Inflammatory macrophage treated with lipopolysaccharide for 4 hours (primary cell): ENCODE measurements around the gene PLEKHF1.
A peak's percentile ranks its signal among the peaks of the same experiment; 100 is the strongest.
"Not testable (repeated sequence)": the region's sequence is repeated elsewhere in the genome, so short reads cannot be mapped to it uniquely, and the experiment has no call there.

Source experiments
- DNase-seq: peaks from one replicate; pipeline ENCODE4 v3.0.0-alpha.2; 2020

Gene PLEKHF1

DNA sequence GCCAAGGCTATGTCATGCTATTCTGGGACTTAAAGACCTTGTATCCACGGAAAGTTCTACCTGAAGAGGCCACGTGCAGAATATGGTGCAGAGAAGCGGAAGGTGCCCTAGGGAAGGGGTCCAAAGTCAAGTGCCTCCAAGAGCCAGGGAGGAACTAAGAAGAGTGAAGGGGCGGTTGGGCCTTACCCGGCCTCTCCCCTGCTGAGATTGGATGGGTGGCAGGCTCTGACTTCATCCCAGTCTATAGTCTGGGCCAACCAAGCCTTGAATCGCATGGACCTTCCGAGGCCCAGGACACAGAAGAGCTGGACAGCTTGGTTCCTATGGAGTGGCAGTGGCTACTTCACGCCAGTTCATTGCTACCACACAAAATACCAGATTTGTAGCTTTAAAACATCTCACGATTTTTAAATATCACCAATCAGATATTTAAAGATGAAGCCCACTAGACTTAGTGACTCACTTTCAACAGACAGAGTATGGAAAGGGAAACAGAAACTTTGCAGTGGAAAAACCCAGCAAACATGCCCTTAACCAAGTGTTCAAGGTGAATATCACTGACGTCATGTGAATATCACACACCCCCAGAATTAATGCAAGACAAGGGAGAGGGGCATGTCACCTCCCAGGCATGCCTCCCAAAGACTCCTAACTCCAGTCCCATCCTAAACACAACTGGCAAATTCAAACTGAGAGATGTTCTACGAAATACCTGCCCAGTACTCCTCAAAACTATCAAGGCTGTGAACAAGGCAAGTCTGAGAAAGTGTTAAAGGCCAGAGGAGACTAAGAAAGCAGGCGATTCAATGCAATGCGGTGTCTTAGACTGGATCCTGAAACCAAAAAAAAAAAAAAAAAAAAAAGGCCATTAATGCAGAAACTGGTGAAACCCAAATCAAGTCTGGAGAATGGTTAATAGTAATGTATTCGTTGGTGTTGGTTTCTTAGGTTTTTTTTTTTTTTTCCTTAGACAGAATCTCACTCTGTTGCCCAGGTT lies 39.6 kb downstream of the PLEKHF1 start:
- peak; percentile 22 for DNase-seq

DNA sequence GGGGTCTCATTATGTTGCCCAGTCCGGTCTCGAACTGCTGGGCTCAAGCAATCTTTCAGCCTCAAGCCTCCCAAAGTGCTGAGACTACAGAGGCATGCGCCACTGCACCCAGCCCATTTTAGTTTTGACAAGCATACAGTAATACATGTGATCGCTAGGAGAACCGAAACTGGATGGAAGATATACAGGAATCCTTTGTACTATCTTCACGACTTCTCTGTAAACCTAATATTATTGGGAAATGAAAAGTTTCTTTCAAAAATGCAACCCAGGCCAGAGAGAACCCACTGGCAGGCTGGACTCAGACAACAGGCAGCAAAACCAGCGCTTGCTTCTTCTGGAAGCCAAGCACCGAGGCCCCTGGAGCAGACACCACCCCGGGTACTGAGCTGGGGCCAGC lies 40.4 kb downstream of the PLEKHF1 start:
- no peak for DNase-seq

DNA sequence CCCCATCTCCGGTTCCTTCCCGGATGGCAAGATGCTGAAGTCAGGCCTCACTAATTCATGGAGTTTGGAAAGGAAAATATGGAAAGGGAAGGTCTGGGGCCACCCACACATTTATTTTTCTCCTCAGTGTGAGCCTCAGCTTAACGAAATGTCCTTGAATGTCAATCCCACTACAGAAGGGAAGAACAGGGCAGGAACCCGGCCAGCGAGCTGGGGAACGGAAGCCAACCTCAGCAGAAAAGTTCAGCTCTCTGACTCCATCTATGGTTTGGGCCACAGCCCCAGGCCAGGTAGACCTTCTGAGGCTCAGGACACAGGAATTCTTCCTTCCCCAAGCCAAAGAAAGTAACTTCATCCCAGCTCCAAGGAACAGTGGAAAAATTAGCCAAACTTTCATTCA lies 41.4 kb downstream of the PLEKHF1 start:
- DNase-seq, result no peak

DNA sequence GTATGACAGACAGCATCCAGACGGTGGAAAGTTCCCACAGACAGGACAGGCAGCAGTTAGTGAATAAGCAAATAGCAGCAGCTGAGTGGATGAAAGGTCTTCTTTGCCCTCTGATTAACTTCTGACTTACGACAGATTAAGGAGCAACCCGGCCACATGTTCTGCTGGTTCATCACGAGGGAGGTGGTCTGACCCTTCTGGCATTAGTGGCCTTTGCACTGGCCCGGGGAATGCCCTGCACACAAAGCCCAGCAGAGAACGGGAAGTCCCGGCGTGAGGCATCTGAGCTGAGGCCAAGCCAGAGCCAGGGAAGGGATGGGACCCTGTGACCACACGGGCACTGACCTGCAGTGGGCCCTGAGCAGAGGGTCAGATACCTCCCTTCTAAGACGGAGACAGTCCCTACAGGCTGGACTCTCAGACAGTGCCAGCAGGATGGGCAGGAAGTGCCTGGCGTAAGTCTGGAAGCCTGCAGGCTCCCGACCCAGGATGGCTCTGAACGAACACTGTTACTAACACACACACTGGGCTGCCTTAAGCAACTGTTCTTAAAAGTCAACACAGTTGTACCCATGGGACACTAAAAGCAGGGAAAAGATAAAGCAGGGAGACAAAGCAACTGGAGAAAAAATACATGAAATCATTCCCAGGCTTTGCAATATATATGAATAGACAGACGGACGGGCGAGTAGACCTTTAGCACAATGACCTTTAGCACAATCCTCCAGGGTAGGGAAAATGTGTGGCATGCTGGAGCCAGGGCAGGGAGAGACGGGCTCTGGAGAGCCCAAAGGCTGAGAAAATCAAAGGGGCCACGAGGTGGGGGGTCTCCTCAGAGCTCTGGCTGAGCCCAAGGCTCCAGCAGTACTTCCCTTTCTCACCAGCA lies 43.5 kb downstream of the PLEKHF1 start:
- DNase-seq, result no peak

DNA sequence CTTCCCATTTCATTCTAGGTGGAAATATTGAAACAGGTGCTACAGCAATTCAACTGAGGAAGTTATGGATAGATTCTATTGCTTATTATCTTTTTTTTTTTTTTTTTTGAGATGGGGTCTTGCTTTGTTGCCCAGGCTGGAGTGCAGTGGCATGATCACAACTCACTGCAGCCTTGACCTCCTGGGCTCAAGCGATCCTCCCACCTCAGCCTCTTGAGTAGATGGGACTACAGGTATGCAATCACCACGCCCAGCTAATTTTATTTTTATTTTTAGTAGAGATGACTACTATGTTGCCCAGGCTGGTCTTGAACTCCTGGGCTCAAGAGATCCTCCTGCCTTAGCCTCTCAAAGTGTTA lies 44.2 kb downstream of the PLEKHF1 start:
- DNase-seq, result not testable (repeated sequence)

DNA sequence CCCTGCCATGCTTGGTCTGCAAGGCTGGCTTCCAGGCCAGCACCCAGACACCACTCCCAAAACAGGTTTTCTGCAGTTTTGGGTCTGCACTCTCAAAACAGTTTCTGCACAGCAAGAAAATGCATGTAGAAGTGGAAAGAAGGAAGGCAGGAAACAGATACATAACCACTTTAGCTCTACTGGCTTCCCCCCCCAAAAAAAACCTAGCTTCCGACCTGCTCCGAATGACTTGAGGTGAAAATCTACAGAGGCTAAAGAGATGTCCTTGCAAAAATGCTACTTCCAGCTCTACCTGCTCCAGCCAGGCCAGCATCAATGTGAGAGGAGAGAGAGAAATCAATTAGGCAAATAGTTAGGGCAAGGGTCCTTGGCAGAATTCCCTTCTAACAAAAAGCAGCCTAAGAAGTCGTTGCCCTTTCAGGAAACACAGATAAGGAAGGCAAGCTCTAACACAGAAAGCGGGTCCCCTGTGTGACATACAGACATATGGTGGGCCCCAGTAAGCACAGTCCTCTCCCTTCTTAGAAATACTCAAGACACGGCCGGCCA lies 46.4 kb downstream of the PLEKHF1 start:
- DNase-seq, result no peak

DNA sequence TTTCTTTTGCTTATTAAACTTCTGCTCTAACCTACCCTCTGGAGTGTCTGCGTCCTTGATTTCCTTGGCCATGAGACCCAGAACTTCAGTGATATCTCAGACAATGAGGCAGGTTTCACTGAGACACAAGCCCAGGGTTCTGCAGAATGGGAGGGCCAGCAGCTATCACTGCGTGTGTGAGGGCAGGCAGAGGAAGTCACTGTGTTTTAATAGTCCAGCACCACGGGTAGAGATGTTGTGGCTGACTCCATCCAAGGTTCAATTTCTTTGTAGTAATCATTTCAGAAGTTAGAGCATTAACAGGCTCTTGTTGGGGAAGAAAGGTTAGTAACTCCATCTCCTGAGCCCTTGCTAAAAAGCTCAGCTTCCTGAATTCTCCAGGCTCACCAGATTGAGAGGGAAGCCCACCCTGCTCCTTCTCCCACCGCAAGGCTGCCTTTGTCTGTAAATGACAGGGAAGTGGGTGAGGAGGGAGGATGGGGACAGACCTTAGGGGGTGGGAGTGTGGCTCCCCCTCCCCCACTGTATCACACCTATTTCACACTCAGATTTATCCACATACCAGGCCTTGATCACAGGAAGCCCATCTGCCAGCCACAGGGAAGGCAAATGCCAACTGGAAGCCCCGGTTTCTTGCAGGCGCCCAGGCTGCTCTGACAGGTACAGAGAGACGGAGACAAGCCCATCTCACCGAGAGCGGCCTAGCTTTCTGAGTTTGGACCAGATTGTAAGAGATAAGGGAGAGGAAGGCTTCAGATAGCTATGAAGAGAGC lies 47.7 kb downstream of the PLEKHF1 start:
- no peak for DNase-seq

DNA sequence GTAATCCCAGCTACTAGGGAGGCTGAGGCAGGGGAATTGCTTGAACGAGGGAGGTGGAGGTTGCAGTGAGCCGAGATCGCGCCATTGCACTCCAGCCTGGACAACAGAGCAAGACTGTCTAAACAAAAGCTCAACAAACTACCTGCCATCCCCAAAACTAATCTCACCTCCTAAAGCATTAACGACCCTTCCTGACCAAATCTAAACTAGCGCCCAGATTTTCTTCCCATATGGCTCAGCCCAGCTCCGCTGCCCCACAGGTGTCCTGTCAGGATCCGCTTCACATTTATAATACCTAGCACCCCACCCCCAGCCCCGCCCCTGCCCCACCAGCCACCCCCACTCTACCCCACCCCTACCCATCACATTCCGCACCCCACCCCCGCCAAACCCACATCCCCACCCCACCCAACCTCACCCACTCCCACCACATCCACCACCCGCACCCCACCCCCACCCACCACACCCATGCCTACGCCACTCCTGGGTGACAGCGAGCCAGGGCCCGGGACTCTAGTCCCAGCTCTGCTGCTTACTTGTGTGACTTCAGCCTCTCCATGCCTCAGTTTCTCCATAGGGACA lies 49.2 kb downstream of the PLEKHF1 start:
- DNase-seq, result no peak

DNA sequence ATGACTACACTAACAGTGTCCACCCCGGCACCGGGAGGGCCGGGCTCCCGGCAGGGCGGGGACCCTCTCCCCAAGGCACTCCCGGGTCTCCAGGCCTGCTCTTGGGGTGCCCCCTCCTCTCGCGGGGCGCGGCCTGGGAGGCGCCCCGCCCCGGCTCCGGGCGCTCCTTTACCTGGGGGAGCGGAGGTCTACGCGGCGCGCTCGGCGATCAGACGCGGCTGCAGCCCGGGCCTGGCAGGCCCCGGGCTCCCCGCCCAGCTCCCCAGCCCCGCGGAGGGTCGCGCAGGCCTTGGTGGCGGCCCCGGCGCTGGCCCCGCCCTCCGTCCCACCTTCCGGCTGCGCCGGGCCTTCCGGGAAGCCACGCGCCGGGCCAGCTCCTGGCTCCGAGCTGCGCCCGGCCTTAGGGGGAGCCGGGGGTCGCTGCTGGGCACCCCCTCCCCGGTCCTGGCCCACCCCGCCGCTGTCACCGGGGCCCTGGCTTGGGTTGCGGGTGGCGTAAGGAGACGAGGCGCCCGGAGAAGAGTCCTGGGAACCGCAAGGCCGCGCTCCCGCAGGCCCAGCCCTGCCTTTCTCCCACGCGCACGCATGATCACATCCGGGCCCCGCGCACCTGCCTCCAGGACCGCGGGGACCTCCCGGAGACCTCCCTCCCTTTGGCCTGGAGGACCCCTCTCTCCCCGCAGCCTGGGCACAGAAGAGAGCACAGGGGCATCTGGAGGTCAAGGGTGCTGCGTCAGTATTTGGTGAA lies 49.9 kb downstream of the PLEKHF1 start, which contains the start of gene C19orf12:
Gene C19orf12 (minus strand): TSS at position 309 of the 748 bp plus-strand sequence. CDS start 6,848 bp downstream, outside the sequence.
- DNase-seq, result peak; percentile 52

DNA sequence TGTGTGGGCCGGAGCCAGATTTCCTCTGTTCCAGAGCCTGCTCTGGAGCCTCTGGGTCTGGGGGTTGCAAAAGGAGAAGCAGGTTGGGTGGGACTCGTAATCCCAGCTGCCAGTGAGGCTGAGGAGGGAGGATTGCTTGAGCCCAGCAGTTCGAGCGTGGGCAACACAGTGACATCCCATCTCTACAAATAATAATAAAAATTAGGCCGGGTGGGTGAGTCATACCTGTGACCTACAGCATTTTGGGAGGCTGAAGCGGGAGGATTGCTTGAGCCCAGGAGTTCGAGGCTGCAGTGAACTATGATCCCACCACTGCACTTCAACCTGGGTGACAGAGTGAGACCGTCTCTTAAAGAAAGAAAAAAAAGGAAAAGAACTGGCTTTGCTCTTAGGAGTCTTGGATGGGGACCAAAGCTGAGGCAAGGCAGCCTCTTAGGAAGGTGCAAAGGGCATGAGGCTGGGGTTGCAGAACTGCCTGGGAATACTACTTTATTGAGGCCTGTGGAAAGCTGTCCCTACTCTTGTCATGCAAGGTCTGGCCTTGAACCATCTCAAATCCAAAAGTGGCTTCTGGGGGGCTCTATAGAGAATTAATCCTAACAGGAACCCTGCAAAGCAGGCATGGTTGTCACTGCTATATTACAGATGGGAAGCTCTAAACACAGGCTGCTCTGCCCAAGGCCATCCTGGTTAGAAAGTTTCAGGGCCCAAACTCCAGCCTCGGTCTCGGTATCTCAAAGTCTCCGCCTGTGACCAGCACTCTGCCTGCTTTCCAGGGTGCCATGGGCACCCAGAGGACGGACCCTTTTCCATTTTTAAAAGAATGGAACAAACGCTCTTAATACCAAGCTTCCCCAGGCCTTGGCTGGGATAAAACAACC lies 50.7 kb downstream of the PLEKHF1 start:
- DNase-seq, result peak; percentile 35

DNA sequence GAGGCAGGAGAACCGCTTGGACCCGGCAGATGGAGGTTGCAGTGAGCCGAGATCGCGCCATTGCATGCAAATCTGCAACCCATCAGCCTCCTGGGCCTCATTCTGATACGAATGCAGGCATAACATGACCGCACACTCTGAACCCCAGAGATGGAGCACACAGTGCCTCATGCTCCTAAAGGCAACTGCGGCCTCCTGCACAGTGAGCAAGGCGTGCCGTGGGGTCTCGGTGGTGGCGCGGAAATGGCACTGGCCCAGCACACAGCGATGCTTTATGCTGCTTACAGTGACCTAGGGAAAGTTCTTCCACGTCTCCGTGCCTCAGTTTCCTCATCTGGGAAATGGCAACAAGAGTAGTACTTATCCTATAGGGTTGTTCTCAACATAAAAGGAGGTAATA lies 51.8 kb downstream of the PLEKHF1 start:
- no peak for DNase-seq

DNA sequence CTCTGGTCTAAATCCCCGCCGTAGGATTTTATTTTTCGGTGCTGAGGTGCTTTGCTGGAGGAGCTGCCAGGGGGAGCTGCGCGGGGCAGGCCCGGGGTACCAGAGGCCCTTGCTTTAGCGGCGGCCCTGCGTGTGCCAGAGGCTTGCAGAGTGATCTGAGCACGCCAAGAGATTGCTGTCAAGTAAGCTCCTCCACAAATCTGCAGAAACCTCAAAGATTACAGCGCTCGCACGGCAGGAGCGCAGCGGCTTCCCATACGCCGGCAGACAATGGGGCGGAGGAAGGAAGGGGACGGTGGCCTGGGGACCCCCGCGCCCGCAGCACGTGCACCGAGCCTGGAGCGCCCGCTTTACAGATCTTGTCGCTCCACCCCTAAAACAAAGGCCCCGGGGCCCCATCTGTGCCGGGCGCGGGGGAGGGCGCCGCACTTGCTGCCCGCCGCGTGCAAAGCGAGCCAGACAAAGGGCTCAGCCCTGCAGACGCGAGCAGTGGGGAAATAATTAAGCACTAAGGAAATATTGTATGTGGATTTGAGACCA lies 58.9 kb downstream of the PLEKHF1 start:
- DNase-seq, result no peak

DNA sequence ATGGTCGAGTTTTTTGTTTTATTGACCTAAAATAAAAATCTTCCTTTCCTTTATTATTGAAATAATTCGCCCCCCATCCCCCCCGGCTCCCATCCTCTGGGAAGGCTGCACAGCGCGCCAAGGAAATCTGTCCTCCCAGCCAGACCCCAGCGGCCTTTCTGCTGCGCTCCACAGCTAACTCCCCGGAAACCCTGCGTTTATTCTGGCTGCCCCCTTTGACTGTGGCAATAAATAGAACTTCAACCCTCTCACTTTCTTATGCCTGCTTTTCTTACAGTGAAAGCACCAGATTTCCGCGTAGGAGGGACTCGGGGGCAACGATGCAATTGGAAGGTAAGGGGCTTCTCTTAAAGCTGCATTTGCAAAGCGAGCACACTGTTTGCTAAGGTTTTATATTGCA lies 59.5 kb downstream of the PLEKHF1 start:
- no peak for DNase-seq
